ENCODE results near the gene RNF32. TPM values are rescaled to one million over a fixed set of nuclear protein-coding genes. Genes with fewer than 3 reads are reported as not detected.

Gene RNF32
- total RNA-seq, 3 donors from 2014 or later (not counting 1 experiment from before 2014, with no cell fraction given), result 0.80 TPM; not detected in 2

- Histone ChIP-seq H3K4me3 (ENCODE audit: low read length) (no peak overlapping the region), H3K27ac (ENCODE audit: low read length) (no peak overlapping the region), H3K4me1 (ENCODE audit: control insufficient read depth, insufficient read depth, low read length) (no peaks in the 10 kb centered on the region), H3K27me3 (ENCODE audit: control insufficient read depth, insufficient read depth, low read length) (no peaks in the 10 kb centered on the region), H3K9me3 (ENCODE audit: control insufficient read depth, insufficient read depth, low read length) (no peaks in the 10 kb centered on the region), H3K36me3 (ENCODE audit: control insufficient read depth, insufficient read depth, low read length) (no peaks in the 10 kb centered on the region)
- intact Hi-C loops (cut with micrococcal nuclease), result no loop called here
- Mint-ChIP-seq H3K9me3 (no peaks in the 10 kb centered on the region), H3K27me3 (ENCODE audit: low read depth in 2 of 2) (peaks cover 5 to 6% of the 10 kb centered on the region in 2 donors), H3K36me3 (no peaks in the 10 kb centered on the region), H3K4me3 (no peak overlapping the region), H3K4me1 (no peaks in the 10 kb centered on the region), H3K27ac (no peak overlapping the region)
- no peak for TF ChIP-seq CTCF (IDR thresholded peaks at IDR 0.05)
- ATAC-seq, result no peak
- DNase-seq, result no peak
- WGBS (ENCODE audit: insufficient coverage), result 95% methylated on average over 2 of the region's 4 CpGs
Observed at GRCh38 chr7:156662277-156662676, 21.7 kb downstream of the RNF32 start.

- H3K27ac Mint-ChIP-seq, result no peak overlapping the region
- Histone ChIP-seq H3K27me3 (ENCODE audit: control insufficient read depth, insufficient read depth, low read length) (no peaks in the 10 kb centered on the region), H3K27ac (ENCODE audit: low read length) (no peak overlapping the region), H3K4me3 (ENCODE audit: low read length) (no peak overlapping the region), H3K9me3 (ENCODE audit: control insufficient read depth, insufficient read depth, low read length) (no peaks in the 10 kb centered on the region), H3K4me1 (ENCODE audit: control insufficient read depth, insufficient read depth, low read length) (no peaks in the 10 kb centered on the region), H3K36me3 (ENCODE audit: control insufficient read depth, insufficient read depth, low read length) (no peaks in the 10 kb centered on the region)
- no peak for DNase-seq
- H3K4me3 Mint-ChIP-seq, result no peak overlapping the region
- H3K4me1 Mint-ChIP-seq, result no peaks in the 10 kb centered on the region
- H3K27me3 Mint-ChIP-seq (ENCODE audit: low read depth in 2 of 2), result no peaks in the 10 kb centered on the region
- TF ChIP-seq CTCF (IDR thresholded peaks at IDR 0.05), result no peak
- H3K36me3 Mint-ChIP-seq, result no peaks in the 10 kb centered on the region
- H3K9me3 Mint-ChIP-seq, result no peaks in the 10 kb centered on the region
- 97% methylated on average over 3 of the region's 4 CpGs for WGBS (ENCODE audit: insufficient coverage)
- ATAC-seq, result no peak
- intact Hi-C loops (cut with micrococcal nuclease), result no loop called here
Observed at GRCh38 chr7:156665101-156665500, 24.5 kb downstream of the RNF32 start.

- Histone ChIP-seq H3K9me3 (ENCODE audit: control insufficient read depth, insufficient read depth, low read length) (no peaks in the 10 kb centered on the region), H3K4me3 (ENCODE audit: low read length) (no peak overlapping the region), H3K4me1 (ENCODE audit: control insufficient read depth, insufficient read depth, low read length) (no peaks in the 10 kb centered on the region), H3K27me3 (ENCODE audit: control insufficient read depth, insufficient read depth, low read length) (no peaks in the 10 kb centered on the region), H3K36me3 (ENCODE audit: control insufficient read depth, insufficient read depth, low read length) (no peaks in the 10 kb centered on the region), H3K27ac (ENCODE audit: low read length) (no peak overlapping the region)
- H3K4me1 Mint-ChIP-seq, result no peaks in the 10 kb centered on the region
- ATAC-seq, result no peak
- no peak for DNase-seq
- no peaks in the 10 kb centered on the region for H3K9me3 Mint-ChIP-seq
- TF ChIP-seq CTCF (IDR thresholded peaks at IDR 0.05), result no peak
- no peak overlapping the region for H3K4me3 Mint-ChIP-seq
- intact Hi-C loops (cut with micrococcal nuclease), result no loop called here
- H3K36me3 Mint-ChIP-seq, result no peaks in the 10 kb centered on the region
- no peak overlapping the region for H3K27ac Mint-ChIP-seq
- H3K27me3 Mint-ChIP-seq (ENCODE audit: low read depth in 2 of 2), result no peaks in the 10 kb centered on the region
- WGBS (ENCODE audit: insufficient coverage), result 72% methylated on average over 6 of the region's 8 CpGs
Observed at GRCh38 chr7:156666368-156667109, 26.0 kb downstream of the RNF32 start.

GRCh38 chr7:156667110-156667426 is 26.5 kb downstream of the RNF32 start:
- Histone ChIP-seq H3K9me3 (ENCODE audit: control insufficient read depth, insufficient read depth, low read length) (no peaks in the 10 kb centered on the region), H3K27ac (ENCODE audit: low read length) (no peak overlapping the region), H3K4me3 (ENCODE audit: low read length) (no peak overlapping the region), H3K36me3 (ENCODE audit: control insufficient read depth, insufficient read depth, low read length) (no peaks in the 10 kb centered on the region), H3K27me3 (ENCODE audit: control insufficient read depth, insufficient read depth, low read length) (no peaks in the 10 kb centered on the region), H3K4me1 (ENCODE audit: control insufficient read depth, insufficient read depth, low read length) (no peaks in the 10 kb centered on the region)
- Mint-ChIP-seq H3K27ac (no peak overlapping the region), H3K9me3 (no peaks in the 10 kb centered on the region), H3K36me3 (no peaks in the 10 kb centered on the region), H3K4me3 (no peak overlapping the region), H3K4me1 (no peaks in the 10 kb centered on the region), H3K27me3 (ENCODE audit: low read depth in 2 of 2) (no peaks in the 10 kb centered on the region)
- no peak for DNase-seq
- no peak for TF ChIP-seq CTCF (IDR thresholded peaks at IDR 0.05)
- 92% methylated on average over 1 of the region's 1 CpG for WGBS (ENCODE audit: insufficient coverage)
- intact Hi-C loops (cut with micrococcal nuclease), result no loop called here
- ATAC-seq, result no peak
